GM19240 (cell line): ENCODE measurements around the gene B4GALNT4.
"Not testable (repeated sequence)": the region's sequence is repeated elsewhere in the genome, so short reads cannot be mapped to it uniquely, and the experiment has no call there.

ENCODE experiments used
- DNase-seq: peaks from one replicate; pipeline ENCODE4 v3.0.0; 2011; ENCODE audit warnings: low spot score; ENCODE audit not compliant: insufficient read length

Gene B4GALNT4

GRCh38 chr11:369336-370018 lies at the start of gene B4GALNT4:
Gene B4GALNT4, plus strand, starts transcription at chr11:369499. Its CDS starts 305 bp downstream, at chr11:369804.
- no peak for DNase-seq

- not testable (repeated sequence) for DNase-seq
Measured at GRCh38 chr11:319888-320273, 49.4 kb upstream of the B4GALNT4 start.

- no peak for DNase-seq
Measured at GRCh38 chr11:324156-324555, 45.1 kb upstream of the B4GALNT4 start.

GRCh38 chr11:324593-325517 lies 44.4 kb upstream of the B4GALNT4 start:
- not testable (repeated sequence) for DNase-seq

GRCh38 chr11:325796-326591 lies 43.3 kb upstream of the B4GALNT4 start:
- no peak for DNase-seq

GRCh38 chr11:326592-326841 lies 42.8 kb upstream of the B4GALNT4 start:
- no peak for DNase-seq

GRCh38 chr11:326842-327580 lies 42.3 kb upstream of the B4GALNT4 start:
- DNase-seq, result no peak

- DNase-seq, result no peak
Measured at GRCh38 chr11:327581-327923, 41.7 kb upstream of the B4GALNT4 start.

GRCh38 chr11:328012-328411 lies 41.3 kb upstream of the B4GALNT4 start:
- DNase-seq, result no peak

GRCh38 chr11:328516-329100 lies 40.7 kb upstream of the B4GALNT4 start:
- DNase-seq, result not testable (repeated sequence)

- DNase-seq, result no peak
Measured at GRCh38 chr11:329886-330253, 39.4 kb upstream of the B4GALNT4 start.

- no peak for DNase-seq
Measured at GRCh38 chr11:330307-330693, 39.0 kb upstream of the B4GALNT4 start.

- no peak for DNase-seq
Measured at GRCh38 chr11:330694-331357, 38.5 kb upstream of the B4GALNT4 start.

GRCh38 chr11:331358-332060 lies 37.8 kb upstream of the B4GALNT4 start:
- no peak for DNase-seq

GRCh38 chr11:332651-333480 lies 36.4 kb upstream of the B4GALNT4 start:
- DNase-seq, result no peak

- not testable (repeated sequence) for DNase-seq
Measured at GRCh38 chr11:333616-334263, 35.6 kb upstream of the B4GALNT4 start.

- DNase-seq, result no peak
Measured at GRCh38 chr11:334264-334994, 34.9 kb upstream of the B4GALNT4 start.
